HG02943 (cell line): ENCODE data around the gene GCSAM.

Experiments
- ATAC-seq: cut with Tn5 transposase; IDR thresholded peaks from one replicate; pipeline ENCODE4 v1.9.1; 2021; ENCODE audit warnings: mild to moderate bottlenecking, low read depth, moderate library complexity; ENCODE audit not compliant: unreplicated experiment

Gene GCSAM

GRCh38 chr3:112130638-112130993 is 2.4 kb downstream of the GCSAM start:
- ATAC-seq: no peak

- no peak for ATAC-seq
Measured at GRCh38 chr3:112129925-112130637, 3.0 kb downstream of the GCSAM start.

DNA sequence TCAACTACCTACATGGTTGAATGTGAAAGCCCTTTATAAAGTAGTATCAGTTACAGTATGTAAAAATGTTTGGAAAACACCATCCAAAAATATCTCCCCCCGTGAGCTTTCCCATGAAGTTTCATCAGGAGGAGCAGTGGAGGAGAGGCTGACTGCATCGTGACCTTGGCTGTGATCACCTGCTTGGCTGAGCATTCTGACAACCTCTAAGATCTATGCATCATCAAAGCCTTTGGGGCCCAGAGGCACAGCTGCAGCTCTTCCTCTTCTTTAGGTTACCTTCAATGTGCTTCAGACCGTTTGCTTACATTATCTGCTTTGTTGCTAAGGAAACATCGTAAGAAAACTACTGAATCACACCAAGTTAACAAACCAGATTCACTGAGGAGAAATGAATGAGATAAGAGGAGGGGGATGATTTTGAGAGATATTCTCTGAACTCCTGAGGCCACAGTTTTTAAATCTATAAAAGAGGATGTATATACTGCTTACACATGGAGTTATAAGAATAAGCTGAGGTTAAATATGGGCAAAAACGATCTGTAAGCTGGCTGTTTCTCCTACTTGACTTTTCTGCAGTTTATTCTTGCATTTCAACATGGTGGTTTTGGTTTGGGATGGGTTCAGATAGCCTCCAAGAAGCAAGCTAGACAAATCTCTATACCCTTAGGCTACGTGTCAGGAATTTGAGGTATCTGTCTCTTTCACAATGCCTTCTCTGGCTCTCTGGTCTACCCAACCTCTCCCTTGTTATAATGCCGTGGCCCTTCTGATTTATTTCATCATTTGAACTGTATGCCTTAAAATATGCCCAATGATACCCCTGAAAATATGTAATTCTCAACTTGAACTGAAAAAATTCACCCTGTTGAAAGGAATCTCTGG is 4.0 kb downstream of the GCSAM start:
- peak; percentile 47 for ATAC-seq

DNA sequence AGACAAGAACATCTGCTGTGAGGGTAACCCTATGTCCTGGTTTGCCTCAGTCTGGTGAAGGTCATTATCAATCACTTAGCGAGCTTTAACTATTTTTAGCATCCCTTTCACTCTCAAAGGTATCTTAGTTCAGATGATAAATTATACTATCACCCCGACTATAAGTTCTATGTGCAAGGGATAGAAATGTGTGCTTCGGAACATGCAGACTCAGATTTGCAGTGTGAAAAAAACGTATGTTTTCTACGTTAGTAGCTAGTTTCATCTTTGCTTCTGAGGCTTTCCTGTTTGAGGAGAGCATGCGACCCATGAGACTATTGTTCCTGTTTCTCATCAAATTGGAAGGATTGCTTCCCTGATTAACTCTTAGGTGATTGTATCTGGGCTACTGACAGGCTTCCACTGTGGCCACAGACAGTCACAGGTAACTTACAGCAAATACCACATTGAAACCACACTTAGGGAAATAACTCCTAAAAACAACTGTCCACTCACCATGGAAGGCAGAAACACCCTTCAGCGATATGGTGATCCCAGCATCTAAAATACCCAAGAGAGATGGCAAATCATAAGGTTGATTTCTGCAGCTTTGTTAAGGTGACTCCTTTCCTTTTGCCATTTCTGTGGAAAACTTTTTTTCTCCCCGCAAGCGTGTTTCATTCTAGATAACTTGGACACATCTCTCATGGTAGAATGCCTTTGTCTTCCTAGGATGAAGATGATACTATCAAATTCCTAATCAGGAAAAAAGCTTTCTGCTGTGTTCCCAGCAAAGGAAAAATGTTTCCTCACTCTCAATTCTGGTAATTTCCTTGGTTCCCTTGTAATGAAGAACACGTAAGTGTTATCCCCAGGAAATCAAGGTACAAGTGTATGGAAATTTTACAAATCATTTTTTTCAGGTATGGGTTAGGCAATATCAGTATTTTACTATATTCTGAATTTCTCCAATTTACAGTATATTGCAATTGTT is 5.2 kb downstream of the GCSAM start:
- no peak for ATAC-seq

DNA sequence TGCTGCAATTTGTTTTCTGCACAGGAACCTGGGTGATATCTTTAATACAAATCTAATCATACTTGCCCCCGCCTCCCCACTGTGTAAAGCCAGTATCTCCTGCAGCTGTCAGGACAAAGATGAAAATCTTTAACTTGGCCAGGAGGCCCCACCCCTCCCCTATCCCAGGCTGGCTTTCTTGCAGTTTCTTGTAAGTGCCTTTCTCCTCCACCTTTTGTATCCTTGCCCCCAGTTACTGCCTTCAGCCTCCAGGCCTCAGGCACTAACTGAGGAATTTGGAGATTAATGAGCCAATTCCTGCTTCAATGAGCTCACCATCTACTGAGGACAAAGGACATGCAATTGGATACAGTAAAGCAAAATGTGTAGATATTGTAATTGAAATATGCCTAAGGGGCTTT is 6.5 kb downstream of the GCSAM start:
- no peak for ATAC-seq

GRCh38 chr3:112124907-112125607 is 8.0 kb downstream of the GCSAM start:
- no peak for ATAC-seq

- ATAC-seq: no peak
Measured at GRCh38 chr3:112123548-112123947, 9.5 kb downstream of the GCSAM start.

DNA sequence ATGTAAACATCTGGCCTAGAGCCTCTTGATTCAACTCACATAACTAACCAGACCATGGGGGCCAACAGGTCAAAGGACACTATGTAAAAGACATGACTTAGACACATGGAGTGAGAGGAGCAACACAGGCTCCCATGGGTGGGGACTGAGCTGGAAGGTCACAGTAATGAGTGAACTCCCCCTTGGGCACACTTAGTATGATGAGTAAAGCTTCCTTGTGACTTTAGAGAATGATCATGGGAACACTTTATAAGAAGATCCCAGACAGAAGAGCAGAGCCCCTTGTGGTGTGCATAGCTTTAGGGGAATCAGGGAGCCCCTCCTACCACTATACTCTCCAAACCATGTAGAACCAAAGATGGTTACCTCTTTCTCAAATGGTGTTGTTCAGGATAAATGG is 10.2 kb downstream of the GCSAM start:
- ATAC-seq: no peak

GRCh38 chr3:112121577-112122547 is 11.2 kb downstream of the GCSAM start:
- ATAC-seq: no peak

DNA sequence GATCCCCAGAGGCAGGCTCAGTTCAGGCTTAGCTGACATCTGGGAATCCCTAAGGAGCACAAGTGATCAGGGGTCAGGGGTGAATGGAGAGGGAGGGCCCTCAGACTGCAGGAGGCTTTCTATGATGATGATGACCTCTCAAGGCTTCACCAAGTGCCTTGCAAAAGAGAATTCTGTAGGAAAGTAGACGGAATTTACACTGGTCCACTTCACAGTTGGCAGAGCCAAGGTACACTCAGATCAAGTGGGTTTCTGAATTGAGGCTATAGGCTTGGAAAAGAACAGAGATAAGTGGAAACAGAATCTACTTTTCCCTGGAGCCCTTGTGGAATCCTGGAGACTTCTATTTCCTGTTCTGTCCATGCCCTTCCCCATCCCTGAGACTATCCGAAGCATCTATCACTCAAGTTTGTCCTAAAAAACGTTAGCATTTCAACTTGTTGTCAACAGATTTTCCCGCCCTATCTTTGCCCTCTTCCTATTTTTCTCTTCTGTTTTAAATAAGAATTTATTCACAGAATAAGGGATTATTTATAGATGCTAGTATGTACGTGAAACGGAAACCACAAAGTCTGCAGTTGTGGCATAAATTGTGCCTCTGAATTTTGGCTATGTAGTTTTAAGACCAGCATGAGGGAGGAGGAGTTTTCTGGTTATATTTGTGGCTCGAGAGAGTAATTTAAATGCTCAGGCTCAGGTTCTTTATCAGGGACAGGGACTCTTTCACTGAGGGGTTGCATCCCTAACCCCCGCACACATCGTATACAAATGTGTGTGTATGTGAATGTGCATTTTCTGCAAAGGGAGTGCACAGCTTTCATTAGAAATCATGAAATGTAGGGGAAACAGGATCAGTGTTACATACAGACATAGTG is 12.8 kb downstream of the GCSAM start:
- ATAC-seq: no peak

- ATAC-seq: no peak
Measured at GRCh38 chr3:112117841-112118571, 15.0 kb downstream of the GCSAM start.

DNA sequence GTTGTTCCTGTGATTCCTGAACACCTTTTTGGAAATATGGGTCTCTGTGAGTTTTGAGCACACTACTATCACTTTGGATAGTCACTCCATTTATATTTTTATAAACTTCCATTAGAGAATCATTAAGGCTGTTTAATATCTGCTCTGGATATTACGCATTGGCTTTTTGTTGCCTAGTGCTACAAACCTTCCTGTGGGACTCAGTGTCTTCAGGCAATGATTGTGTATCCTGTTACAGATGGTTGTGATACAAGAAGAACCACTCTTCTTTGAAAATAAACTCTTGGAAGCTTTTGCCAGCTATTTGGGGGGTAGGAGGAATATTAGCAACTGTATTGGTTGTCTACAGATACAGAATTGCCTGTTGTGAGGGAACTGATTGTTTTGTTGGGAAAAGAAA is 15.6 kb downstream of the GCSAM start:
- no peak for ATAC-seq

- no peak for ATAC-seq
Measured at GRCh38 chr3:112116748-112117186, 16.3 kb downstream of the GCSAM start.

DNA sequence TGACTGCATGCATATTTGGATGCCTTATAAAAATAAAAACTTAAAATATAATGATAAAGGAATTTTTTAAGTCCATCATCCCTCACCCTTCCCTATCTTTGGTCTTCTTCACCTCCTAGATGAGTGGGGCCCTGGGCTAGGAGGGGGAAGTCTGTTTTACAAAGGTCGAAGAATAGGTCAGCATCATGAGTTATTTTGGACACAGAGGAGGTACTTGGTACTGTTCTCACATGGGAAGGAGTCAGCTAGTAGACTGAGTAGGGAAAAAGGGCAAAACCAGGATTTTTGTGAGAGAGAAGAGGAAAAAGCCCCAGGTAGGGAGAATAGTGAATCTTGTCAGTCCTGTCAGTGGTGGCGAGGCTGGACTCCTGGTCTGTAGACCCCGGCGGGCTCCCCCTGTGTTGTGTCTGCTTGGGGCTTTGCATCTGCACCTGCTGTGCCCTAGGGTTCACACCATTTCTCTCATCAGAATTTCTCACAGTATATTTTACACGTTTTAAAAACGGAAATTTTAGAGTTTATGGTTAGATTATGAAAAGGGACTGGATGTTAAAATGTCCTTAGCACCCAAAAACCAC is 17.2 kb downstream of the GCSAM start:
- no peak for ATAC-seq

DNA sequence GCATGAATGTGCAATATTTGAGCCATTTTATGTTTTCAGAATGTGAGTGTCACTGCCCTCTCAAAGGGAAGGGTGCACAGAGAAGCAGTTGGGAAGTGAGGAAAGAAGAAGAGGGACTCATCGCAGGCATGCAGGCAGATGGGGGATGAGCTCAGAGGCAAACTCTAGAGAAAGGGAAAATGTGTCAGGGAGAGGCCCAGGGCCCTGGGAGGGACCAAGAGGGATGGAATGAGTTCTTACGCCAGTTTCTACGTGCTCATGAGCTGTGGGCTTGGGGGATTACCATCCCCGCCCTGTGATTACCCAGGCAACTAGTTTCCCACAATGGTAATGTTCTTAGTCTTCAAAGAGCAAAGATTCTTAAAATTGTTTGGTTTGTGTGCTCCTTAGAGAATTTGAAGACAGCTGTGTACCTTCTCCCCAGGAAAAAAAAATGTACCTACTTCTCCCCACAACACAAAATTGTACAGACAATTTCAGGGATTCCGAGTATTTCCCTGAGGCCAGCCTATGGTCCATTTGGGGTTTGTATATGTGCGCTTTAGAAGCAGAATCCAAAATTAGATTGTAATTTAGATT is 17.8 kb downstream of the GCSAM start:
- ATAC-seq: no peak

DNA sequence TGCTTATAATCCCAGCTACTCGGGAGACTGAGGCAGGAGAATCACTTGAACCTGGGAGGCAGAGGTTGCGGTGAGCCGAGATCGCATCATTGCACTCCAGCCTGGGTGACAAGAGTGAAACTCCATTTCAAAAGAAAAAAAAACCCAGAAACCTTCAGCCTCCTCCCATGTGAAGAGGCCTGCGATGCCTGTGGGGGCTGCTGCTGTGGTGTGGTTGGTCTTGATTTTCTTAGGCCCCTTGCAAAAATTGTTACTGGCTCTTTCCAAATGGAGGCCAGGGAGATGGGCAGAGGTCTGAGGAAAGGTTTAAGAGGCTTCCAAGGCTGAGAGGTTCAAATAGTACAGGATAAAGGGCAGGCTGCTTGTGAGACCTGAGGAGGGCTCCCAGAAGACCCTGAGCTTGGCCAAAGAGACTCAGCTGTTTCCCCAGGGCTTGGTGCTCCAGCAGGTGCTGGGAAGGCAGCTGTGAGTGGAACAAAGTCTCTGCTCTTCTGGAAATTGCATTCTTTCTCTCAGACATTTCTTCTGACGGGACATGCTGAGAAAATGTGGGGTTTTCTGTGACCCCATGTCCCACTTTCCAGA is 18.4 kb downstream of the GCSAM start:
- peak; percentile 29 for ATAC-seq
